ENCODE measurements around the gene DYNC1I1.

The DYNC1I1 gene

DNA sequence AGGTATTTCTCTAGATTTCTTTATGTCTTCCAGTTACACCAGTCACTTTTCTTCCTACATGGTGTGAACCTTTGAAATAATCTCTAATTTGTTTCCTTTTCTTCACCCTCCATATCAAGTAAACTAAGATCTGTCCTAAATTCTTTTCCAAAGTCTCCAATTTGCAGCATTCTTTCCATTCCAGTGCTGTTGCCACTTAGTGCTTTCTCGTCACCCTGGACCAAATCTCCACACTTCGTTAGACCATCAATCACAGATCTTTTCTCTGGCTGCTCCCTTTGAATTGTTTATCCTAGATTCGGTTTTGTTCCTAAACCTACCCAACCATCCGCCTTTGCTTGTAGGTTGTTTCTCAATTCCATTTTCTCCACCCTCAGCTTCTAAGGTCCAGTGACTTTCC lies 74.7 kb downstream of the DYNC1I1 start:
- DNase-seq: no peak

- DNase-seq: no peak
Measured at GRCh38 chr7:95859429-95859828, 87.1 kb downstream of the DYNC1I1 start.

GRCh38 chr7:95861041-95861440 lies 88.7 kb downstream of the DYNC1I1 start:
- DNase-seq: no peak

GRCh38 chr7:95863623-95864022 lies 91.3 kb downstream of the DYNC1I1 start:
- DNase-seq: no peak

DNA sequence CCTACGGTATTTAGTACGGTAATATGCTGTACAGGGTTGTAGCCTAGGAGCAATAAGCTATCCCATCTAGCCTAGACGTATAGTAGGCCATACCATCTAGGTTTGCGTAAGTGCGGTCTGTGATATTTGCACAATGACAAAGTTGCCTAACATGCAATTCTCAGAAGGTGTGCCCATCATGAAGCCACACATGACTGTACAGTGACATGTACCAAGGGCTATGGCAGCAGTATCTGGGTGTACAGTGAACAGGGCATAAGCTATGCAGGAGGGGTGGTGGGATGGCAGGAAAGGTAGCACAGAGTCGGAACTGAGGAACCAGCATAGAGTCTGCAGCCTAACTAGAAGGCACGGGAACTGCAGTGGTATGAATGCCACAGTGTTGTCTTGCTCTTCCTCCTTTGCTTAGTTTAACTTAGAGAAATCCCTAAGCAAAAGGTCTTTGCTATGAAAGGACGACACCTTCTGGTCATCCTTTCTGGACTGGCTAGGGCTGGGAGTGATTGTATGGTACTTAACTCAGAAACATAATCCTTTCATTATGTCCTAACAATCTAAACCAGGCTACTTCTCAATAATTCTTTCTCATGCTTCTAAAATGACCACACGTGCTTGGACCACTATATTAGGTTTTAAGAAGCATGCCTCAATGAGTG lies 93.5 kb downstream of the DYNC1I1 start:
- DNase-seq: no peak

GRCh38 chr7:95867309-95867708 lies 95.0 kb downstream of the DYNC1I1 start:
- no peak for DNase-seq

DNA sequence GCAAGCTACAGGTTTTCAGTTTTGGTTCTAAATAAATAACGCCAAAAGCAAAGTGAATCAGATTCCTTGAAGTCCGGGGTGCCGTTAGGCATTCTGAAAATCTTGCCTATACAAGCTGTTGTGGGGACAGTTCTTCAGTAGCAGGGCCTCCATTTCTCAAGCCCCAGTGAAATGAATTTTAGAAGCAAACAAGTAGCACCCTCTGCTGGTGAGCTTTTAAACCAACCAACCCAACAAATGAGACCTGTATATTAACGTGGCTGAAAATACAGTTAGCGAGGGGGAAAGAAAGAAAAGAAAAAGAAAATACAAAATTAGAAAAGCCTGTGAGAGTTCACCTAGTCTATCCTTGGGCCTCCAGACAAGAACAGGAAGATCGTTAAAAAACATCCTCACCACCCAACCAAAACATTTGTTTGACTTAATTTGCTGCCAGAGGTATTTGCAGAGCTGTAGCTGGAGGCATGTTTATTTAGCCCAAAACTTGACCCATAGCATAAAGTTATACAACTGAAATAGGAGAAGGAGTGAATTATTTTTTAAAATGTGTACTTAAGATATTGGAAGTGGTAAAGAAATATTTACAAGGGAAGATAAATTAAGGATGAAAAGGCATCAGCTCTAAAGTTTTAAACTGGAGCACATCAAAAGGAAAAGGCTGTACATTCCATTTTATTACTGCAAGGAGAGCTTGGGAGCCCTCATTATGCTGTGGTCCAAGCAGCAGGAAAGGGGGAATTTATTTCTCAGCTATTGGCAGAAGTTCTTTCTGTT lies 98.9 kb downstream of the DYNC1I1 start:
- peak in 26 of 56 donors; percentile 0 to 62 (median 8) for DNase-seq

GRCh38 chr7:95871896-95872295 lies 99.5 kb downstream of the DYNC1I1 start:
- no peak for DNase-seq

- no peak for DNase-seq
Measured at GRCh38 chr7:95874129-95874528, 101.8 kb downstream of the DYNC1I1 start.

DNA sequence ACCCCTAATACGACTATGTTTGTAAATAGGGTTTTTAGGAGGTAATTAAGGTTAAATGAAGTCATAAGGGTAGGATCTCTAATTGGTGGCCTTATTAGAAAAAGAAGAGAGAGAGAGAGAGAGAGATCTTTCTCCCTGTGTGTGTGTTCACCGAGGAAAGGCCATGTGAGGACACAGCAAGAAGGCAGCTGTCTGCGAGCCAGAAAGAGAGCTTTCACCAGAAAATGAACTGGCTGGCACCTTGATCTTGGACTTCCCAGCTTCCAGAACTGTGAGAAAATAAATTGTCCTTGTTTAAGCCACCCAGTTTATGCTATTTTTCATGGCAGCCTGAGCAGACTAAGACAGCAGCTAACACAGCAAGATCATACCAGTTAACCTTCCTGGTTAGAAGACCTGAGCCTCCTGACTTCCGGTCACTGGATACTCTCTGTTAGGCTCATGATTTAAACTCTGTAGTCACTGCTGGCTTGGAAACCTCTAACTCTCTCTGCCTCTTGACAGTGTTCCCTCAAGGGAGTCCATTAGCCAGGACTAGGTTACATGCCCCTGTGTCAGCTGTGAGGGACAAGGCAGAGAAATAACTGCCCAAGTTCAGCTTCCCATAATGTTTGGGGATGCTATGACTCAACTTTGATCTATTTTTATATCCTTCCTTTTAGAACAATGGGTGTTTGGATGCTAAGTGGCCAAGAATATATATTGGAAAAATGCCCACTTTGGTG lies 102.3 kb downstream of the DYNC1I1 start:
- DNase-seq: no peak

DNA sequence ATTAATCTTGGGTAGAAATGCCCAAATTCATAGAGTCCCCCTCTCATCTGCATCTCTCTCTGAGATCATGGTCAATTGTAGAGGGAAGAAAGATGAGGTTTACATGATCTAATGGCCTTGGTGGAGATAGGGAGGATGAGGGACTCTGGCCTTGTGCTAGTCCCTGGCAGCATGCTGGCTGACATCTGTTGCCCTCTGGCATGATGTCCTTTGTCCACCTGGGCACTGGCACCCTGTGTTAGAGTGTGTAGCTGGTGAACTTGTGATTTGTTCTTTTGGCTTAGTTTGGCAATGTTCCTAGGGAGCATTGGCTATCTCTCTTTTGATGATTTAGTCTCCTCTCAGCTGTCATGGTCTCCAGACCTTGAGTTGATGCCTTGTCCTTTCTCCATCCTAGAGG lies 103.2 kb downstream of the DYNC1I1 start:
- no peak for DNase-seq

GRCh38 chr7:95878677-95879076 lies 106.3 kb downstream of the DYNC1I1 start:
- DNase-seq: no peak

- no peak for DNase-seq
Measured at GRCh38 chr7:95881597-95881996, 109.2 kb downstream of the DYNC1I1 start.

DNA sequence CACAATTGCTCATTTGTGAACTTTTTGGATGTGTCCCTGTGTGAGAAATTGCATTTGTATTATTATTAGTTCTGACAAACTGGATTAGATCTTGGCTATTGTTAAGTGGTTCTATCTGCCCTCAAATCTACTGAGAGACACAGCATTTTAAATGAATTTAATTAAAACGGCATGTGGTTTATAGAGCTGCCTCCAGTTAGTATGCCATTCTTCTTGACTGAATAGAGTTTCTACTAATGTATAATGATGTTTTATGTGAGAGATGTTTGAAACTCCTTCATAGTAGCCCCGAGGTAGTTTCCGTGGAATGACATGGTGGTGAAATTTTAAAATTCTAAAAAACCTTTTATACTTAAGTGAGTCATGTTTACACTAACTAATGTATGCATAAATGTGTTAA lies 110.9 kb downstream of the DYNC1I1 start:
- no peak for DNase-seq

- no peak for DNase-seq
Measured at GRCh38 chr7:95886501-95887090, 114.2 kb downstream of the DYNC1I1 start.

GRCh38 chr7:95893484-95893883 lies 121.1 kb downstream of the DYNC1I1 start:
- no peak for DNase-seq

DNA sequence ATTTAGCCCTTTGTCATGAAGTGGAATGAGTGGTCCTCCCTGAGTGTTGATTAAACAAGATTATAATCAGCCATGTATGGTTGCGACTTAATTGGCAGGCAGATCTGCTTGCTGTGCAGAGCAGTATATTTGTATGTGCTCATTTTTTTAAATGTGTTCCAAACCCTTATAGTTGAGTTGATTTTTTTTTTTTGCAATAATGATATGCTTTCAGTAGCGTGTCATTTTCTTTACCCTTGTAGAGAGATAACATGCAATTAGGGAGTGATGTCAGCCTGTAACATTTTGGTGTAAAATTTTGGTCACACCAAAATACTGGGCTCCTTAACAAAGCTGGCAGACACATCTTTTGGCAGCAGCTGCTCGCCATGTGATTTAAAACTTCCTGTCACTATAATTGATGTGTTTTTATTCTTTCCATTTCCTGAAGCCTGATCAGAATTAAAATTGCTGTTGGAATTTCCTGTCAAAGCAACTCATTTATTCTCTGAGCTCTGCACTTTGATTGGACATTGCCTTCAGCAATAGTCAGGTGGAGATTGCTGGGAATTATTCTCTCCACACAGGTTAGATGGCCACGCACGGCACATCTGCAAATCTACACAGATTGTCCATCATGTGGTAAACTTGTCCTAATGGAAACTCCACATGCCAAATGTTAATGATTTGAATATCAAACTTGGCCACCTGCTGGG lies 125.3 kb downstream of the DYNC1I1 start:
- DNase-seq: no peak

GRCh38 chr7:95899919-95900513 lies 127.7 kb downstream of the DYNC1I1 start:
- DNase-seq: no peak

GRCh38 chr7:95901006-95901405 lies 128.7 kb downstream of the DYNC1I1 start:
- DNase-seq: no peak

- peak in 1 of 56 donors; percentile 1 for DNase-seq
Measured at GRCh38 chr7:95904099-95904498, 131.7 kb downstream of the DYNC1I1 start.

- DNase-seq: no peak
Measured at GRCh38 chr7:95905167-95905566, 132.8 kb downstream of the DYNC1I1 start.

Measured in nucleus accumbens (tissue), 56 donors.